OCI-LY7 (cell line): ENCODE measurements around the gene ACP4. TPM values are rescaled to one million over a fixed set of nuclear protein-coding genes. Genes with fewer than 3 reads are reported as not detected.

Source experiments
- BruUV-seq: library from RNA; stranded (reverse); fragments of 400-500 nt; replicated peaks from 2 replicates; lab custom pipeline; 2021; lab: Mats Ljungman, UMichigan
- CTCF ChIA-PET: fragments of 300-600 bp; sonication (Branson Sonifier 250); formaldehyde crosslinking; loops from one replicate; lab custom pipeline; 2022; ENCODE audit warnings: antibody characterized with exemption; ENCODE audit not compliant: unreplicated experiment; lab: Charles Lee
- POLR2A ChIA-PET: fragments of 300-600 bp; sonication (Branson Sonifier 250); formaldehyde crosslinking; loops from one replicate; lab custom pipeline; 2022; ENCODE audit warnings: antibody characterized with exemption; lab: Charles Lee
- DNase-seq: peaks from one replicate; pipeline ENCODE4 v3.0.0-alpha.2; 2015; ENCODE audit warnings: low spot score
- H2AFZ ChIP-seq: fragments of 200-600 bp; sonication (generic), shearing (Covaris generic); 2 replicates; pipeline ENCODE4 v1.6.1; 2014; ENCODE audit warnings: mild to moderate bottlenecking, antibody characterized with exemption, low read length, moderate library complexity
- H3K27ac ChIP-seq: fragments of 200-600 bp; sonication (generic); 2 replicates; pipeline ENCODE4 v1.5.1; 2014; ENCODE audit warnings: mixed run types, low read depth, mild to moderate bottlenecking, moderate library complexity, low read length, inconsistent platforms; ENCODE audit not compliant: poor library complexity, severe bottlenecking
- H3K36me3 ChIP-seq: fragments of 200-600 bp; sonication (generic); 2 replicates; pipeline ENCODE4 v1.6.1; 2014; ENCODE audit warnings: mild to moderate bottlenecking, antibody characterized with exemption, low read length, moderate library complexity, mixed read lengths; ENCODE audit not compliant: insufficient read depth
- H3K4me1 ChIP-seq: fragments of 200-600 bp; sonication (generic); 2 replicates; pipeline ENCODE4 v1.5.1; 2014; ENCODE audit warnings: mild to moderate bottlenecking, low read length; ENCODE audit not compliant: insufficient read depth, poor library complexity, severe bottlenecking
- H3K4me2 ChIP-seq: fragments of 200-600 bp; sonication (generic); 2 replicates; pipeline ENCODE4 v1.6.1; 2014; ENCODE audit warnings: mild to moderate bottlenecking, low read length
- H3K4me3 ChIP-seq: fragments of 200-600 bp; sonication (generic); 2 replicates; pipeline ENCODE4 v1.5.1; 2014; ENCODE audit warnings: mild to moderate bottlenecking, low read depth, low read length; ENCODE audit not compliant: poor library complexity, severe bottlenecking
- H3K79me2 ChIP-seq: fragments of 200-600 bp; sonication (generic); 2 replicates; pipeline ENCODE4 v1.6.1; 2016; ENCODE audit warnings: low read depth, mild to moderate bottlenecking, low read length, moderate library complexity, mixed read lengths; ENCODE audit not compliant: insufficient read depth
- H3K9me2 ChIP-seq: fragments of 200-600 bp; sonication (generic); 2 replicates; pipeline ENCODE4 v1.6.1; 2016; ENCODE audit warnings: mild to moderate bottlenecking, low read length, mixed read lengths; ENCODE audit not compliant: insufficient read depth
- H3K9me3 ChIP-seq: fragments of 200-600 bp; sonication (generic); 2 replicates; pipeline ENCODE4 v1.6.1; 2014; ENCODE audit warnings: mild to moderate bottlenecking, mixed run types, low read length, mixed read lengths
- H4K20me1 ChIP-seq: fragments of 200-600 bp; sonication (generic); 2 replicates; pipeline ENCODE4 v1.6.1; 2014; ENCODE audit warnings: mild to moderate bottlenecking, antibody characterized with exemption, low read length, moderate library complexity, mixed read lengths; ENCODE audit not compliant: insufficient read depth
- EZH2phosphoT487 ChIP-seq: fragments of 200-600 bp; sonication (generic); IDR thresholded peaks from 2 replicates; pipeline ENCODE4 v1.6.1; 2018; ENCODE audit warnings: low read depth, borderline replicate concordance, mild to moderate bottlenecking, mixed run types, antibody characterized with exemption, low read length, moderate library complexity, mixed read lengths
- intact Hi-C: fragments of 100-400 bp; cut with micrococcal nuclease; formaldehyde crosslinking; loops from one replicate; pipeline ENCODE4 v1.10.0; 2022; ENCODE audit not compliant: unreplicated experiment
- total RNA-seq, 2 experiments: library from RNA; depleted of rRNA in 1 of 2; stranded (reverse); fragments of >200 nt in 1 of 2; shearing (Covaris generic) in 1 of 2; gene quantifications; 2 replicates each; pipeline ENCODE4 v1.2.3, GENCODE V29; 2014 to 2022
- TF ChIP-seq, protein P1 (sequence below): fragments of 200-600 bp; sonication (generic); conservative IDR thresholded peaks from 2 replicates; pipeline ENCODE4 v1.5.1; 2014; ENCODE audit warnings: mild to moderate bottlenecking, antibody characterized with exemption, low read length, moderate library complexity, mixed read lengths

Gene ACP4
- total RNA-seq, 2 experiments from 2014 or later, result not detected

DNA sequence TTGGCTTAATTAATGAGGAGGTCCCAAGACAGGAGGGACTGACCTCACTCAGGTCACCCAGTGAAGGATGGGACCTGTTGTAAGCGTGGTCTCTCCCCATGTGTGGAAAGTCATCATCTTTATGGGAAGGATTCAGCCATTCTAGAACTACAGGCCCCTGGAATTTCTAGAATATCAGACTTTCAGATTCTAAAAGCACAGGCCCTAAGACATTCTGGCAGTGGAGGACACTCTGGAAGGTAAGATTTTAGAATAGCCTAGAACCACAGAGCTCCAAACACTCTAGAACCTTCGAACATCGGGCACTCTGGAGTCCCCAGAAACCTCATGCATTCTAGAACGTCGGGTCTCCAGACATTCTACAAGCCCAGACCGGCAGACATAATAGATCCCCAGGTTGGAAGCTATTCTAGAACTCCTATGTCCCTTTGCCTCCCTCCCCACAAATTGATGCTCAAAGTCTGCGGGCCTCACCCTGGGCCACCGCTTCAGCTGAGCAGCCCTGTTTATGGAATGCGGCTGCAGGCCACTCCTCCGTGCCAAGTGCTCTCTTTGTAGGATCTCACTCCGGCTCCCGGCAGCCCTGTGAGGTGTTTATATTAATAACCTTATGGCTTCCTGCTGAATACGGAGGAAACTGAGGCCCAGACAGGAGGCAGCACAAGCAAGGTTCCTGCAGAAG lies 45.0 kb downstream of the ACP4 start:
- H3K9me2 ChIP-seq, result no peaks in the 10 kb centered on the region
- DNase-seq, result no peak
- H3K79me2 ChIP-seq, result no peaks in the 10 kb centered on the region
- CTCF ChIA-PET, result no interaction called here
- intact Hi-C loops, result no loop called here
- no peaks in the 10 kb centered on the region for H4K20me1 ChIP-seq
- H3K27ac ChIP-seq, result no peak overlapping the region
- no peaks in the 10 kb centered on the region for H3K9me3 ChIP-seq
- peak overlapping the region; percentile 65 for H3K4me3 ChIP-seq
- H3K4me1 ChIP-seq, result peaks cover 5% of the 10 kb centered on the region
- no TSS peak for BruUV-seq
- H2AFZ ChIP-seq, result peak overlapping the region; percentile 67; the same call in 1 of the 2 replicates
- no peak for TF ChIP-seq EZH2phosphoT487
- TF ChIP-seq, protein P1, sequence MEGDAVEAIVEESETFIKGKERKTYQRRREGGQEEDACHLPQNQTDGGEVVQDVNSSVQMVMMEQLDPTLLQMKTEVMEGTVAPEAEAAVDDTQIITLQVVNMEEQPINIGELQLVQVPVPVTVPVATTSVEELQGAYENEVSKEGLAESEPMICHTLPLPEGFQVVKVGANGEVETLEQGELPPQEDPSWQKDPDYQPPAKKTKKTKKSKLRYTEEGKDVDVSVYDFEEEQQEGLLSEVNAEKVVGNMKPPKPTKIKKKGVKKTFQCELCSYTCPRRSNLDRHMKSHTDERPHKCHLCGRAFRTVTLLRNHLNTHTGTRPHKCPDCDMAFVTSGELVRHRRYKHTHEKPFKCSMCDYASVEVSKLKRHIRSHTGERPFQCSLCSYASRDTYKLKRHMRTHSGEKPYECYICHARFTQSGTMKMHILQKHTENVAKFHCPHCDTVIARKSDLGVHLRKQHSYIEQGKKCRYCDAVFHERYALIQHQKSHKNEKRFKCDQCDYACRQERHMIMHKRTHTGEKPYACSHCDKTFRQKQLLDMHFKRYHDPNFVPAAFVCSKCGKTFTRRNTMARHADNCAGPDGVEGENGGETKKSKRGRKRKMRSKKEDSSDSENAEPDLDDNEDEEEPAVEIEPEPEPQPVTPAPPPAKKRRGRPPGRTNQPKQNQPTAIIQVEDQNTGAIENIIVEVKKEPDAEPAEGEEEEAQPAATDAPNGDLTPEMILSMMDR, result no peak
- POLR2A ChIA-PET, result no interaction called here
- peak overlapping the region; percentile 70 for H3K4me2 ChIP-seq
- no peaks in the 10 kb centered on the region for H3K36me3 ChIP-seq

DNA sequence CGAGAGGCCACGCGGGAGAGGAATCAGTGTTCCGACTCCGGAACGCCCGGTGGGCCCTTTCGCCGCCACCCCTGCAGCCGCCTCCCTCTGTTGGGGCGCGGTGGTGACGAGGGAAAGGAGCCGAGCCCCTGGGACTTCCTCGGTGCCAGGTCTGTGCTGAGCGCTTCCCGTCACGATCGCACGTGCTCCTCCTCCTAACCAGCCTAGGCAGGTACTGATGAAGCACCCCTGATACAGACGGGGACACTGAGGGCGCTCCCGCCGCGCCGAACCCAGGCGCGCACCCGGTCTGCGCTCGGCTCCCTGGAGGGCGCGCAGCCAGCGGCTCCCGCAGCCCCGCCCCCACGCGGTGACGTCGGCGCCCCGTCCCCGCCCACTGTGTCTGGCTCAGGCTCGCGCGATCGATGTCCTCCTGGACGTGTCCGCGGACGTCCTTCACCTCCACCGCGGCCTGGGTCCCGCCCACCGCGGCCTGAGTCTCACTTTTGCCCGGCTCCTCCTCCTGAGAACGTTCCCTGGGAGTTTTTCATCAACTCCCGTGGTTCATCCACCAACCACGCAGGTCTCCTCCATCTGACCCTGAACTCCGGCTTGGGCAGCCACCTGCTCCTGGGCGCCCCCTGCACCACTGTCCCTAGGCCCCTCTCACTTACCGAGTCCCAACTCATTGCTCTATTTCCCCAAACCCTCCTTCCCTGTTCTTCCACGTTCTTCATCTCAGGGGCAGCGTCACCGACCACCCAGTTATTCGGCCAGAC lies 45.7 kb downstream of the ACP4 start:
- BruUV-seq, result no TSS peak
- intact Hi-C loops, result no loop called here
- no peaks in the 10 kb centered on the region for H4K20me1 ChIP-seq
- H3K4me1 ChIP-seq, result peaks cover 5% of the 10 kb centered on the region
- TF ChIP-seq EZH2phosphoT487, result no peak
- TF ChIP-seq, protein P1, result no peak
- H2AFZ ChIP-seq, result peak overlapping the region; percentile 67; the same call in 1 of the 2 replicates
- no peaks in the 10 kb centered on the region for H3K36me3 ChIP-seq
- no peak overlapping the region for H3K27ac ChIP-seq
- no peaks in the 10 kb centered on the region for H3K79me2 ChIP-seq
- peak overlapping the region; percentile 70 for H3K4me2 ChIP-seq
- POLR2A ChIA-PET, result no interaction called here
- H3K9me3 ChIP-seq, result no peaks in the 10 kb centered on the region
- CTCF ChIA-PET, result no interaction called here
- peak; percentile 65 for DNase-seq
- no peaks in the 10 kb centered on the region for H3K9me2 ChIP-seq
- peak overlapping the region; percentile 65 for H3K4me3 ChIP-seq
